ENCODE data around the gene FBXO27. TPM values are rescaled to one million over a fixed set of nuclear protein-coding genes. Genes with fewer than 3 reads are reported as not detected.

FBXO27 gene
- total RNA-seq, 1 experiment from 2014 or later, result 16.4 TPM

- TF ChIP-seq RAD21 (IDR thresholded peaks at IDR 0.05; ENCODE audit: low read depth), result 0 out of 2 replicates have a peak, but pooled peaks have one; percentile 4
- no peak for TF ChIP-seq ZFX (IDR thresholded peaks at IDR 0.05)
- TF ChIP-seq MAX (IDR thresholded peaks at IDR 0.05), result peak; percentile 38; the same call in 1 of the 2 replicates
- TF ChIP-seq EZH2phosphoT487 (IDR thresholded peaks at IDR 0.05; ENCODE audit: borderline replicate concordance), result no peak
- TF ChIP-seq JUND (IDR thresholded peaks at IDR 0.05), result peak; percentile 85
Observed at GRCh38 chr19:39078436-39079200, 46.3 kb upstream of the FBXO27 start (continued).

GRCh38 chr19:39077323-39077722, 45.0 kb upstream of the FBXO27 start:
- Histone ChIP-seq H3K36me3 (ENCODE audit: control insufficient read depth in 1 of 2, insufficient read depth in 2 of 2, low read length in 2 of 2) (no peaks in the 10 kb centered on the region), H3K27me3 (ENCODE audit: insufficient read depth, low read length) (no peaks in the 10 kb centered on the region), H3K4me1 (ENCODE audit: control insufficient read depth in 1 of 2, insufficient read depth in 2 of 2, low read length in 2 of 2) (peaks cover 67 to 95% of the 10 kb centered on the region in 2 experiments), H3K79me2 (ENCODE audit: insufficient read depth, low read length) (peaks cover 8% of the 10 kb centered on the region; the same call in 1 of the 2 replicates), H3K9me2 (ENCODE audit: insufficient read depth) (no peaks in the 10 kb centered on the region), H3K9ac (ENCODE audit: low read length) (peak overlapping the region; percentile 15; the same call in 1 of the 2 replicates), H3K9me3 (ENCODE audit: control insufficient read depth in 1 of 2, insufficient read depth in 1 of 2, low read depth in 1 of 2, low read length in 2 of 2) (no peaks in the 10 kb centered on the region), H2AFZ (ENCODE audit: low read depth, low read length, poor library complexity, severe bottlenecking) (no peak overlapping the region), H3K27ac (ENCODE audit: low read depth, low read length) (no peak overlapping the region), H4K20me1 (ENCODE audit: insufficient read depth) (no peaks in the 10 kb centered on the region), H3K4me2 (ENCODE audit: low read length) (no peak overlapping the region), H3K4me3 (replicated peaks in 1 of 2; ENCODE audit: low read depth in 1 of 2, low read length in 2 of 2) (no peak overlapping the region)
- no TSS peak for BruUV-seq (replicated peaks)
- ChIA-PET RAD21 (ENCODE audit: low non-redundant PET in 1 of 2, low total read pairs in 2 of 2, uncharacterized antibody in 2 of 2, unreplicated experiment in 2 of 2) (no interaction called here), CTCF (no interaction called here), POLR2A (no interaction called here)
- no peak for TF ChIP-seq EZH2 (IDR thresholded peaks at IDR 0.05)
- no peak for TF ChIP-seq POLR2AphosphoS5 (IDR thresholded peaks at IDR 0.05; ENCODE audit: low read depth, low read length)
- no peak for TF ChIP-seq CEBPB (IDR thresholded peaks at IDR 0.05; ENCODE audit: low read depth)
- TF ChIP-seq EZH2phosphoT487 (IDR thresholded peaks at IDR 0.05; ENCODE audit: borderline replicate concordance), result no peak
- TF ChIP-seq ATF3 (IDR thresholded peaks at IDR 0.05), result no peak
- TF ChIP-seq RAD21 (IDR thresholded peaks at IDR 0.05; ENCODE audit: low read depth), result no peak
- TF ChIP-seq YY1 (IDR thresholded peaks at IDR 0.05; ENCODE audit: extremely low read depth, insufficient replicate concordance, low read depth, low read length), result no peak
- no peak for TF ChIP-seq EGR1 (IDR thresholded peaks at IDR 0.05; ENCODE audit: low read depth)
- TF ChIP-seq JUND (IDR thresholded peaks at IDR 0.05), result no peak
- TF ChIP-seq CTCF (IDR thresholded peaks at IDR 0.05 in 2 of 3, conservative IDR thresholded peaks at IDR 0.05 in 1 of 3; ENCODE audit: borderline replicate concordance in 1 of 3, insufficient read depth in 1 of 3, low read depth in 2 of 3, low read length in 2 of 3), result no peak
- TF ChIP-seq TCF7L2 (IDR thresholded peaks at IDR 0.05; ENCODE audit: borderline replicate concordance, extremely low read depth, insufficient read depth, insufficient read length), result no peak
- no peak for TF ChIP-seq ZBTB33 (IDR thresholded peaks at IDR 0.05; ENCODE audit: extremely low read depth, insufficient replicate concordance, low read length)
- no peak for DNase-seq (ENCODE audit: low read depth, low spot score)
- no peak for ATAC-seq
- intact Hi-C loops (cut with micrococcal nuclease), result no loop called here
